Raji (cell line): ENCODE measurements around the gene HHAT.

ENCODE experiments used
- POLR2A ChIP-seq: IDR thresholded peaks from 2 replicates; pipeline ENCODE4 v1.6.1; 2011; ENCODE audit warnings: low read depth, low read length, control low read depth; ENCODE audit not compliant: insufficient read depth

The HHAT gene

DNA sequence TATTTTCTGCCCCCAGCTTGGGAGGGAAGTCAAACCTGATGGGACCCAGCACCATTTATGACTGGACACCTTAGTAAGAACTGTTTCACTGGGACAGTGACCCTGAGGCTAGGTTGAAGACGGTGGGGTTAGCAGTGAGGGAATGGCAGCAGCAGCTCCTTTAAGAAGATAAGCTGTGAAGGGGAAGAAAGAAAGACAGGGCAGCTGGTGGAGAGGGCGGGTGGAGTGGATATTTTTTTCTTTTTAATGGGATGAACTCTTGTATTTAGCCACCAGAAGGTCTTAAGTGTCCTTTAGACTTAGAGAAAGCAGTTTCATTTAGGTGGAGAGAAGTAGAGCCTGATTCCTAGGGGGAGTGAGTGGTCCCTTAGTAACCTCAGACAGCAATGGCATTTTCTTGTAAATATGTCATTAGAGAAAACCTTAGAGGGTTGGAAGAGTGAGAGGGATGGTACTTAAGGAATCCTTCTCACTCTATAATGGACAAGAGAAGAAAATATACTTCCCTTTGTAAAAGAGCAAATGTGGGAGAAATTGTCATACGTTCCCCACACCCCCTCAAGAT, 187.5 kb downstream of the HHAT start:
- TF ChIP-seq POLR2A = no peak

DNA sequence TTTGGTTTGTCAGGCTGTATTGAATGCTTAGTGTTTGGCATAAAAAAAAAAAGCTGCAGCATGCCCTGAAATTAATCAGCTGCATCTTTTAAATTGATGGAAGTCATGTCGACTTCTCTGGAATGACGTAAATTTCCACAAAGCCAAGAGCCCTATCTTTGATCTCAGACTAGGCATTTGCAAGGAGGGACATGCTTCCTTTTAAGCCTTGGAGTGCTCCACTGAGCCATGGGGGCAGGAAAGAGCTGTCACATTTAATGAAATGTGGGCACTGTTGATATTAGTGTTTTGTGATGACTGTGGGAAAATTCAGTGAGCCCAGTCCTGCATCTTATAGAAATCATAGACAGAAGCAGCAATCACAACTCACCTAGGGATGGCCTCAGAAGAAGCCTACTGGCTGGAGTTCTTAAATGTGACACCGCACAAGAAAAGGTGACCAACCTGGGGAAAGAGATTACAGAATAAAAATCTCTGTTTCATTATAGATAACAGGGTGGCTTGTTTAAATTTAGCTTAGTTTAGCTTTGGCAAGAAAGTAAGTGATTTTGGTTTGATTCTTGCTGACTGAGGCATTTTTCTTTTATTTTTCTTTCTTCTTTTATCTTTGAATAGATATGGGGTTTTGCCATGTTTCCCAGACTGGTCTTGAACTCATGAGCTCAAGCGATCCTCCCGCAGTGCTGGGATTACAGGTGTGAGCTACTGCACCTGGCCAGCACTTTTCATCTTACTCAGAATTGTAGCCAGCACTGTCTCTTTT, 188.2 kb downstream of the HHAT start:
- TF ChIP-seq POLR2A = no peak

DNA sequence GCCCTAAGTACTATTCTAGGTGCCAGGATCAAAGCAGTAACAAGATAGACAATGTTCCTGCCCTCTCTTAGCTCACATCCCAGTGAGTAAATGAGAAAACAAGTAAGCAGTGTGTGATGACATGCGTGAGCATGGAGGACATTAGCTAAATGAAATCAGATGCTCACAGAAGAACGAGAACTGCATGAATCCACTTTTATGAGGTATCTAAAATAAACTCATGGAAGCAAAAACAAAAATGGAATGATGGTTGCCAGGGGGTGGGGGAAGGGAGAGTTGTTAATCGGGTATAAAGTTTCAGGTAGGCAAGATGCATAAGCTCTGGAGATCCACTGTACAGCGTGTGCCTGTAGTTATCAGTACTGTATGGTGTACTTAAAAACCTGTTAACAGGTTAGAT, 195.1 kb downstream of the HHAT start:
- no peak for TF ChIP-seq POLR2A

DNA sequence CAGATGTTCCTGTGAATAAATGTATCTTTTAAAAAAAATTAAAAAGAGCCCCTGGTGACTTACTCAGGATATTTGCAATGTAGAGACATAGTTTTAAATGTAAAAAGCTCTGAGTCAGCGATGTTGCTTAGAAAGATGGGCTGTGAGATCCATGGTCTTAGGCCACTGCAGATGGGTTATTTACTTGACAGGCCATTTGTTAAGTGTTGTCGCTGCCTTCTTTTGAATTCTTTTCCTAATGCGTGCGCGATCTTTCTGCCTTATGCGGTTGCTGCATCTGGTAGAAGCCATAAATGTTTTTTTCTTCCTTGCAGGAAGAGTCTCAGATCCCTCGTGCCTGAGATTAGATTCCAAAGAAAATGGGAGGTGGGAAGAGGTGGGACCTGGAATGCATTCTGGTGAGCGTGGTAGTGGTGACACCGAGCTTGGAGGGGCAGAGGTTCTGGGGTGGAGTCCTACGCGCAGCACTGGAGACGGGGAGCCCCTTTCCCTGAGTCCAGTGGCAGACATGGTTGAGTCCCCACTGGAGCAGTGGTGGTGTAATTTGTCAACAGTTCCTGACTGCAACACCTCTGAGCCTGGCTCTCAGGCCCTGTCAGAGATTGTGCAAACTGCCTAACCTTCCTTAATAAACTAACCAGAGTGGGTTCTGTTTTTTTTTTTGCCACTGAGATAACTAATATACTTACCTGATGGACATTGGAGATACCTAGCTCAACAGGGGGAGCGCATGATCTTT, 197.2 kb downstream of the HHAT start:
- TF ChIP-seq POLR2A = no peak

DNA sequence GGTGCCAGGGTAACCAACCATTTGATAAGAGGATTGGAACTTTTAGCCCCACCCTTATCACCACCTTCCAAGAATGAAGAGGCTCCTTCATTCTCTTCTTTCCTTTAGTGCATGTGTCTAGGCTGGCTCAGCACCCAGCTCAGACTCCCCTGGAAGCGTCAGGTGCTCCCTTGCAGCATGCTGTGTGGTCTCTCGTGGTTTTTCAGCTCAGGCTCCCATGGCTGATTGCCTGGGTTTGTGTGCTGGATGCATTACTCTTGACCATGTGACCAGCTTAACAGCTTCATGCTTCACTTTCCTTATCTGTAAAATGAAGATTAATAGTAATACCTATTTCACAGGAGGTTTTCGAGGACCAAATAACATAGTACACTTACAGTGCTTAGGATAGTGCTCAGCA, 198.4 kb downstream of the HHAT start:
- TF ChIP-seq POLR2A = no peak

DNA sequence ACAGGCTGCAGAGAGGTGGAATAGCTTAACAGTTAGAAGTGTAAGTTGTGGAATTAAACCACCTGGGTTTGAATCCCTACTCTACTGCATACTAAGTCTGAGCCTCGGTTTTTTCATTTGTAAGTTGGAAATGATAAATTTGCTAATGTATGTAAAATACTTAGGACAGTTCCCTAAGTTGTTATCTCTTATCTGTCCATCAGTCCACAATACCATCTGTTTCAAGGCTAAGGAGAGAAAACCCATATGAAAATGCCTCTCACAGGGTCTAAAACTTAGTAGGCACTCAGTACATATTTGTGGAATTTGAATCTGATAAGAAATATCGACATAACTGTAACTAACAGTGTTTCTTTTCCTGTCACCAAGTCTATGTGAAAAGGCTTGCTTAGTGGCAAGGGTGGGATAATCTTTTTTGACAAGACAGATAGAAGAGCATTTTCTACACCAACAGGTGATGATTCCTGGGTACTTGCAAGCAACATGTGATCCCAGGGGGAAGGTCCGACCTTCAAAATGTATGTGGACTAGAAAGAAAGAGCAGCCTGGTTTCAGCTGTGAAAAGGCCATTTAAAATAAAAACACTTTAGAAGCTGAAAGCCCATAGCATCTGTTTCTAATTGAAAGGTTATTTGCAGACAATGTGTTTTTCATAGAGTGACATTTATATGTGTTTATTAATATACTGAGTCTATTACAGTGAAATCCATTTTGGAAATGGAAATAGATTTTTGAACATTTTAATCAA, 202.9 kb downstream of the HHAT start:
- TF ChIP-seq POLR2A = no peak

DNA sequence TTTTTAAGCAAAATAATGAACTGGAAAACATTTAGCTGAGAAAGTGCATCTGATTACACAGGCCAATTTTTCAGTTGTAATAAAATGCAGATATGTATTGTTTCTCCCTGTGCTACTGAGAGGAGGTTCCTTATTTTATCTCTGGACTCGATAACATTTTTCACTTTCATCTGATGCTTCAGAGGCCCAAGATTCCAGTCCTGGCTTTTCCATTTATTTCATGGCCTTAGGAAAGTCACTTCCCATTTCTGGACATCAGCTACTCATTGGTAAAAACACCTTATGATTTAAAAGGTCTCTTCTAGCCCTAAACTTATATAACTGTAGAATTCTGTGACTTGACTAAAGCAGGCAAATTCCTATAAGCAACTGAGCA, 203.5 kb downstream of the HHAT start:
- no peak for TF ChIP-seq POLR2A

DNA sequence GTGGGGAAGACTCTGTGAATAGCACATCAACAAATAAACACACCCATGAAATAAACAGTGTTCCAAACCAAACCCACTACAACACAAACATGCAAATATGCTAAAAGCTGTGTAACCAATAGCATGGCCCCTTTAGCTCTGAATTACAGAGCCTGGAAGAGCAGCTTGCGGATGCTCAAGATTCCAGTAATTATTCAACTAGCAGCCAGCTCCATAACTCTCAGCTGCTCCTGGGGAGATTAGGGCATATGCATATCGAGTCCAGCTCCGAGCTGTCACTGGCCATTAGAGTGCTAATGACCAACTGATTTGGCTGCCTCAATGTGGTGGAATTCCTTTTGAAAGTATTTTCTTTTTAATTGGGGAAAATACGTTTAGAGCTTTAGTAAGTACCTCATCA, 207.1 kb downstream of the HHAT start:
- no peak for TF ChIP-seq POLR2A

DNA sequence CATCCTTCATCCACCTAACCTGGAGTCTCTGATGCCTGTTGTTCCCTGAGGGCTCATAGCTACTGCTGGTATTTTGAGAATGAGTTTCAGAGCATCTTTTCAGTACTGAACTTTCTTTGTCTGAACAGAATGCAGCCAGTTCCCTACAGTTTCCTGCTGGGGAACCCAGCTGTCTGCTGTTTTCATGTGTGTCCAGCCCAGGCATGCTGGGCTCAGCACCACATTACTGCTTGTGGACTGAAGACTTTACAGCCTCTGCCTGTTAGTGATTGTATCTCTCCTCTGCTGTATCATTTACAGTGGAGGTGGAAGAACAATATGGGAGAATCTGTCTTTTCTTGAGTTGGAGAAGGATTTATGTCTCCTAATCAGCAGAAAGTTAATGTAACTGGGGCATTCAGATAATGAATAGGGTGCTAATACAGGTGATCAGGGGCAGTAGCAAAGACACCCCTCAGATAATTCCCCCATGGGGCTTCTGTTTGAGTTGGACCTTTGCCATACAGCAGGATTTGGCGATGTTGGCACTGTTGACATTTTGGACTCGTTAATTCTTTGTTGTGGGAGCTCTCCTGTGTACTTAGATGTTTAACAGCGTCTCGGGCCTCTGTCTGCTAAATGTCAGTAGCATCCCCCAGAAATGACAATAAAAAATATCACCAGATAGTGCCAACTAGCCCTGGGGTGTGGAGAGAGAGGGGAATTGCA, 207.7 kb downstream of the HHAT start:
- TF ChIP-seq POLR2A = no peak

DNA sequence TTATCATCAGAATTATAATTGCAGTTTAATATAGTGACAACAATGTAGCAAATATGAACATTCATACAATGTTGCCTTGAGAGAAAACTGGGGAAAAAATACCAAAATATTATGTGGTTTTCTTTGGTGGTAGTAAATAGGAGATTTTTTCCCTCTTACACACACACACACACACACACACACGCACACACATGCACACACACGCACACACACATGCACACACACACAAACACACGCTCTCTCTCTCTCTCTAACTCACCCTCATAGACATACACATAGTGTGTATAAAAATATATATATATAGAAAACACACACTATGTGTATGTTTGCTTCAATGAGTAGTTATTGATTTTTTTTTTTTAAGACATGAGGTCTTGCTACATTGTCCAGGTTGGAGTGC, 211.6 kb downstream of the HHAT start:
- no peak for TF ChIP-seq POLR2A

DNA sequence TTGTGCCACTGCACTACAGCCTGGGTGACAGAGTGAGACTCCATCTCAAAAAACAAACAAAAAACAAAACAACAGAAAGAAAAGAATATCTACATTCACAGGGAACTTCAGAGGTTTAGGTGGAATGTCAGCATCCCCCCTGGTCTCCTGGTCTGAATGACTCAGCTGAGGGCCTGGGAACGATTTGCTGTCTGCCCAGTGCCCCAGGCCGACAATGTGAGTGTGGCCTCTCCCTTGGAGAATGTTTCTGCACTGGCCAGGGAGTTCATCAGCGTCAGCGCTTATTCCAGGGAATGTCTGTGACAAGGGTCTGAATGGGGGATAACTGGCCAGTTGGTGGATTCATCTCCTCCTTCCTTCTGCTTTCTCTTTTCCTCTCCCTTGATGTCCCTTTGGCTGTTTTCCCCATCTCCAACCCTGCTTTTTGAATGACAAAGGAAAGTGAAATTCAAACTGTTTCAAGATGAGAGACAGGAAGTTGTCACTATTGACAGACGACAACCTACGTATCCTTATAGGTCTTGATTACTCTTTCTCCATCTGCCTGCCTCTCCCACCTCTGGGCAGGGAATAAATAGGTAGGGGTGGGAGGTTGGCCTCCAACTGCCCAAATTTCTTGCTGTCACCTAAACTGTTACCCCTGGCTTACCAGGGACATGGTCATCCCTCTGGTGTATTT, 213.1 kb downstream of the HHAT start:
- TF ChIP-seq POLR2A = no peak

DNA sequence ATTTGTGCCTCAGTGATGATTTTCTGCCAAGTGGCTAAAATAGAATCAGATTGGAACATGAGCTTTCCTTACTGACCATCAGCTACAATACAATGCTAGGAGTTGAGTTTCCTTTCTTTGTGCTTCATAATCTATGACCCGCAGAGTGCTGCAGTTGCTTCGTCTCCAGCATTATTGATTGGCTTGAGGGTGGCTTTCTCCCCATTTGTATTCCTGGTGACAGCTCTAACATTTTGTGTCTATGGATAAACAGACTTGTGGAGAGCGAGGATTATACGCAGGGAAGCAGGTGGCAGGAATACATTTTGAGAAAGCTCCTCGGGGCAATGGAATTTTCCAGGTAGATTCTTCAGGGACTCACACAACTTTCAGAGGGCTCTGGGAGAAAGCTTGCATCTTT, 223.2 kb downstream of the HHAT start:
- TF ChIP-seq POLR2A = no peak

DNA sequence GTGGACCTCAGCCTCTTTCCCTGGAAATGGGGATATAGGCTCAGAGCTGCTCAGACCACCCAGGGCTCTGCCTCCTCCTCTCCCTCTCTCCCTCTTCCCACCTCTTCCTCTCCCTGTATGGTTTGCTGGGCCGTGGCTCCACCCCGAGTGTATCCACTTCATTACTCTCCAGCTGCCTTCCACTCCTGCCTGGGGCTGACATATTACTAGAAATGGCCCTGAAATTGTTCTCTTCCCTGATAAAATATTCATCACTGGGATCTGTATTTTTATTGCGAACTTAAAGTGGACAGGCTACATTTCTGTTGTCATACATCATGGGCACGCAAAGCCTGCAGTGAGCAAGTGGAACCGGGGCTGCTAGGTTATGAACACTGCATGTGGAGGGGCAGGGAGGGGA, 225.0 kb downstream of the HHAT start:
- TF ChIP-seq POLR2A = no peak

DNA sequence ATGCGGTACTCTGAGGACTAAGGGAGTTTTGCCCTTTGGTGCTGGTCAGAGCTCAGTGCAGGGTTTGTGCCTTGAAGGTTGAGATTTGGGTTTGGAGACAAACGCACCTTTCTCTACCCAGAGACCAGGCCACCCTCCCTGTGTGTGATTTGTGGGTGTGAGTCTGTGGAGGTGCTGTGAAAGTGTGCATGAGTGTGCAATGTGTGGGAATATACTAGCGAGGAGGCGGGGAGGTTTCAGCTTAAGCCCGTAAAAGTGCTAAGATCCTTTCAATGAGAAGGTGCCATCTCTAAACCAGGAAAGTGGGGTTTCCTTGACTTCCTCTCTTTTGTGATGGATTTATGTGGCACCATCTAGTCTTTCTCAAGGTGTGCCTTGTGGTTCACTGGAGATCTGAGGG, 225.7 kb downstream of the HHAT start:
- no peak for TF ChIP-seq POLR2A

DNA sequence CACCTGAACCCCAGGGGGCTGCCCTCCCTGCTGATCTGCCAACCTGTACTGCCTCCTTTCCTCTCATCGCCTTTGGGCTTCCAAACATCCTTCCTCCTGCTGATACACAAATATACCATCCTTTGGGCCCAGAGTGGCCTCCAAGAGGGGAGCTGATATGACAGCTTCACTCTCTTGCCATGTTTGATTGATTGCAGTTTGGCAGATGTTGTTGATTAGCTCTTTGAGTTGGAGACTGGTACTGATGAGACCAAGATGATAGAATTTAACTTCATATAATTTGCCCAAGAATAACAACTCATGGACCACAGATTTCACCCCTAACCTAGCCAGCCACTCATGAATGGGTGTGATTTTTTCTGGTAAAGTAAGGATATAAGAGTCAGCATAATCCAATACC, 227.8 kb downstream of the HHAT start:
- TF ChIP-seq POLR2A = no peak

DNA sequence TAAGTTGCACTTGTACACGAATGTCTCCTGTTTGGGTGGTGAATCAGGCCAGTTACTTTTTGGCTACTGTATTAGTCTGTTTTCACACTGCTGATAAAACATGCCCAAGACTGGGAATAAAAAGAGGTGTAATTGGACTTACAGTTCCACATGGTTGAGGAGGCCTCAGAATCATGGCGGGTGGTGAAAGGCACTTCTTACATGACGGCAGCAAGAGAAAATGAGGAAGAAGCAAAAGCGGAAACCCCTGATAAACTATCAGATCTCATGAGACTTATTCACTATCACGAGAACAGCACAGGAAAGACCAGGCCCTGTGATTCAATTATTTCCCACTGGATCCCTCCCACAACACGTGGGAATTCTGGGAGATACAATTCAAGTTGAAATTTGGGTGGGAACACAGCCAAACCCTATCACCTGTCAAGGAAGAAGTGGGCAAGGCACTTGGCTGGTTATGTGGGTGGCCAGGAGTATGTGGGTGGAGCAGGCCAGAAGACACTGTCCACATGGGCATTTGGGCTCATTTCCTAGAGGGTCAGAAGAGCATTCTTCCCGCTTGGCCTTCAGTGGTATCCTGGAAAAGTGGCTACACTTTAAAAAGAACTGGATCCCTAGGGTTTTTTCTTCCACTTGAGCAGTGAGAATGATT, 228.8 kb downstream of the HHAT start:
- no peak for TF ChIP-seq POLR2A
